HCT116 (cell line): Measurements from ENCODE around the gene STON2. TPM values are rescaled to one million over a fixed set of nuclear protein-coding genes. Genes with fewer than 3 reads are reported as not detected.

Experiments used
- ATAC-seq: fragments of 200-7000 bp; cut with Tn5 transposase; 2 replicates; pipeline ENCODE4 v1.9.1; 2020; ENCODE audit warnings: mild to moderate bottlenecking, moderate library complexity
- BruUV-seq: library from RNA; stranded (reverse); fragments of 400-500 nt; replicated peaks from 2 replicates; lab custom pipeline; 2021; lab: Mats Ljungman, UMichigan
- CTCF ChIA-PET: fragments of 300-600 bp; sonication (Branson Sonifier 250); formaldehyde crosslinking; loops from one replicate; lab custom pipeline; 2021; ENCODE audit warnings: antibody characterized with exemption; lab: Charles Lee
- POLR2A ChIA-PET: fragments of 300-600, 350-600 bp; sonication (Branson Sonifier 250); formaldehyde crosslinking; loops from one replicate; lab custom pipeline; 2021; ENCODE audit warnings: antibody characterized with exemption; lab: Charles Lee
- RAD21 ChIA-PET, 2 experiments: fragments of 300-600 bp; sonication (Branson Sonifier 250); formaldehyde crosslinking; loops; one replicate each; lab custom pipeline; 2023; ENCODE audit warnings: low total read pairs in 2 of 2; ENCODE audit not compliant: uncharacterized antibody in 2 of 2, unreplicated experiment in 2 of 2, low non-redundant PET in 1 of 2; lab: Charles Lee
- DNase-seq: peaks from one replicate; pipeline ENCODE4 v3.0.0-alpha.2; 2010; ENCODE audit warnings: low read depth, low spot score
- H2AFZ ChIP-seq: fragments of 200-600 bp; shearing (Covaris generic), sonication (generic); 2 replicates; pipeline ENCODE4 v1.6.1; 2017; ENCODE audit warnings: low read depth, mixed run types, mixed read lengths, antibody characterized with exemption, low read length; ENCODE audit not compliant: poor library complexity, severe bottlenecking
- H3K27ac ChIP-seq: 2 replicates; pipeline ENCODE4 v1.5.1; 2012; ENCODE audit warnings: low read depth, low read length
- H3K27me3 ChIP-seq: fragments of 200-600 bp; sonication (generic); 2 replicates; pipeline ENCODE4 v1.6.1; 2016; ENCODE audit warnings: mixed run types, low read length, mixed read lengths; ENCODE audit not compliant: insufficient read depth
- H3K36me3 ChIP-seq, 2 experiments: fragments of 200-500 bp in 1 of 2; fragments of 200-600 bp in 1 of 2; sonication (Bioruptor generic) in 1 of 2; sonication (generic) in 1 of 2; 2 replicates each; pipeline versions ENCODE4 v1.5.1 to v1.6.1; 2014 to 2016; ENCODE audit warnings: low read length in 2 of 2, inconsistent platforms in 1 of 2, mixed read lengths in 1 of 2, mixed run types in 1 of 2; ENCODE audit not compliant: insufficient read depth in 2 of 2, control insufficient read depth in 1 of 2
- H3K4me1 ChIP-seq, 2 experiments: fragments of 200-600 bp in 1 of 2; sonication (generic) in 1 of 2; 2 replicates each; pipeline versions ENCODE4 v1.5.1 to v1.6.1; 2012 to 2017; ENCODE audit warnings: low read length in 2 of 2, inconsistent platforms in 1 of 2, mild to moderate bottlenecking in 1 of 2, mixed read lengths in 1 of 2, mixed run types in 1 of 2, moderate library complexity in 1 of 2; ENCODE audit not compliant: insufficient read depth in 2 of 2, control insufficient read depth in 1 of 2
- H3K4me2 ChIP-seq: fragments of 200-600 bp; sonication (generic); 2 replicates; pipeline ENCODE4 v1.6.1; 2017; ENCODE audit warnings: mixed run types, low read length, mixed read lengths
- H3K4me3 ChIP-seq, 2 experiments: fragments of 200-600 bp in 1 of 2; sonication (generic) in 1 of 2; replicated peaks in 1 of 2; 2 replicates each; pipeline ENCODE4 v1.5.1; 2011 to 2016; ENCODE audit warnings: low read length in 2 of 2, control low read depth in 1 of 2, low read depth in 1 of 2, mild to moderate bottlenecking in 1 of 2, mixed read lengths in 1 of 2, mixed run types in 1 of 2
- H3K79me2 ChIP-seq: fragments of 200-600 bp; sonication (generic); 2 replicates; pipeline ENCODE4 v1.6.1; 2017; ENCODE audit warnings: mild to moderate bottlenecking, mixed run types, low read length, moderate library complexity, mixed read lengths; ENCODE audit not compliant: insufficient read depth
- H3K9ac ChIP-seq: fragments of 200-600 bp; sonication (generic); 2 replicates; pipeline ENCODE4 v1.6.1; 2016; ENCODE audit warnings: low read length, mixed read lengths
- H3K9me2 ChIP-seq: fragments of 200-600 bp; sonication (generic), shearing (Covaris generic); 2 replicates; pipeline ENCODE4 v1.6.1; 2017; ENCODE audit warnings: mixed run types, mild to moderate bottlenecking, moderate library complexity; ENCODE audit not compliant: insufficient read depth
- H3K9me3 ChIP-seq, 2 experiments: fragments of 200-500 bp in 1 of 2; fragments of 200-600 bp in 1 of 2; sonication (Bioruptor generic) in 1 of 2; sonication (generic) in 1 of 2; 2 replicates each; pipeline ENCODE4 v1.6.1; 2014 to 2017; ENCODE audit warnings: low read length in 2 of 2, mixed read lengths in 2 of 2, inconsistent platforms in 1 of 2, low read depth in 1 of 2, mild to moderate bottlenecking in 1 of 2, mixed run types in 1 of 2, moderate library complexity in 1 of 2; ENCODE audit not compliant: control insufficient read depth in 1 of 2, insufficient read depth in 1 of 2
- H4K20me1 ChIP-seq: fragments of 200-600 bp; sonication (generic), shearing (Covaris generic); 2 replicates; pipeline ENCODE4 v1.6.1; 2017; ENCODE audit warnings: mixed run types, mild to moderate bottlenecking, moderate library complexity; ENCODE audit not compliant: insufficient read depth
- CEBPB ChIP-seq: IDR thresholded peaks from 2 replicates; pipeline ENCODE4 v1.6.1; 2012; ENCODE audit warnings: low read depth
- EGR1 ChIP-seq: IDR thresholded peaks from 2 replicates; pipeline ENCODE4 v1.6.1; 2012; ENCODE audit warnings: low read depth
- RAD21 ChIP-seq: IDR thresholded peaks from 2 replicates; pipeline ENCODE4 v1.6.1; 2012; ENCODE audit warnings: low read depth, mild to moderate bottlenecking
- TCF7L2 ChIP-seq: IDR thresholded peaks from 2 replicates; pipeline ENCODE4 v1.7.0; 2011; ENCODE audit warnings: borderline replicate concordance, inconsistent platforms; ENCODE audit not compliant: insufficient read depth, insufficient read length; ENCODE audit errors: extremely low read depth
- ZFX ChIP-seq: fragments of 450-650 bp; IDR thresholded peaks from 2 replicates; pipeline ENCODE4 v1.6.1; 2017
- ZNF274 ChIP-seq: fragments of 200-500 bp; sonication (Bioruptor generic); IDR thresholded peaks from 2 replicates; pipeline ENCODE4 v1.6.1; 2014; ENCODE audit warnings: mild to moderate bottlenecking, low read depth, low read length, inconsistent platforms
- intact Hi-C: fragments of 100-400 bp; cut with micrococcal nuclease; formaldehyde crosslinking; loops from 2 replicates; pipeline ENCODE4 v1.10.0; 2022
- total RNA-seq: library from RNA; stranded (reverse); gene quantifications from one replicate; pipeline ENCODE4 v1.2.1, GENCODE V29; 2021; ENCODE audit not compliant: unreplicated experiment
- TF ChIP-seq, protein P1 (sequence below): IDR thresholded peaks from 2 replicates; pipeline ENCODE4 v1.6.1; 2012
- TF ChIP-seq, protein P2 (sequence below): IDR thresholded peaks from 2 replicates; pipeline ENCODE4 v1.6.1; 2011; ENCODE audit warnings: mild to moderate bottlenecking, low read length, moderate library complexity; ENCODE audit not compliant: insufficient replicate concordance; ENCODE audit errors: extremely low read depth
- TF ChIP-seq, protein P3 (sequence below), 3 experiments: fragments of 200-600 bp in 1 of 3; sonication (generic) in 1 of 3; IDR thresholded peaks in 2 of 3; conservative IDR thresholded peaks in 1 of 3; 2 replicates each; pipeline ENCODE4 v1.5.1; 2012 to 2017; ENCODE audit warnings: low read depth in 2 of 3, low read length in 2 of 3, antibody characterized with exemption in 1 of 3, borderline replicate concordance in 1 of 3, control low read depth in 1 of 3, mild to moderate bottlenecking in 1 of 3, mixed read lengths in 1 of 3, mixed run types in 1 of 3, moderate library complexity in 1 of 3; ENCODE audit not compliant: insufficient read depth in 1 of 3

The STON2 gene
- total RNA-seq, 1 experiment from 2014 or later = 4.1 TPM

DNA sequence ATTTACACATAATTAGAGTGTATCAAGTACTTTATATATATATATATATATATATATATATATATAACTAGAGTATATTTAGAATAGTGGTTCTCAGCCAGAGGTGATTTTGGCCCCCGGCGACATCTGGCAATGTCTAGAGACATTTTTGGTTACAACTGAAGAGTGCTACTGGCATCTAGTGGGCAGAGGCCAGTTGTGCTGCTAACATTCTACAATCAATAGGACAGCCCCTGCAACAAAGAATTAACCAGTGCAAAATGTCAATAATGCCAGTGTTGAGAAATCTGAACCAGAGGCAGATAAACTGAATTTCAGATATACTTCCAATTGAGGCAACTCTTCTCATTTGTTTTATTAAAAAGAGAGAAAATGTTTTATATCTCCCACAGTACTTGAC is 188.3 kb downstream of the STON2 start:
- DNase-seq (no peak), ATAC-seq (peak; percentile 77)
- ChIA-PET POLR2A (no interaction called here), RAD21 (no interaction called here), CTCF (interaction anchor here (0.9 kb wide), 1 partner anchor 251 kb away, joined by 3 read pairs; no protein-coding TSS in a partner anchor)
- no peak overlapping the region for H3K4me3 ChIP-seq
- no peak overlapping the region for H3K4me2 ChIP-seq
- BruUV-seq = no TSS peak
- TF ChIP-seq EGR1 (no peak), TCF7L2 (no peak), ZFX (no peak), ZNF274 (no peak), CEBPB (no peak), RAD21 (peak; percentile 47)
- TF ChIP-seq, protein P1, sequence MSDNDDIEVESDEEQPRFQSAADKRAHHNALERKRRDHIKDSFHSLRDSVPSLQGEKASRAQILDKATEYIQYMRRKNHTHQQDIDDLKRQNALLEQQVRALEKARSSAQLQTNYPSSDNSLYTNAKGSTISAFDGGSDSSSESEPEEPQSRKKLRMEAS = no peak
- TF ChIP-seq, protein P2, sequence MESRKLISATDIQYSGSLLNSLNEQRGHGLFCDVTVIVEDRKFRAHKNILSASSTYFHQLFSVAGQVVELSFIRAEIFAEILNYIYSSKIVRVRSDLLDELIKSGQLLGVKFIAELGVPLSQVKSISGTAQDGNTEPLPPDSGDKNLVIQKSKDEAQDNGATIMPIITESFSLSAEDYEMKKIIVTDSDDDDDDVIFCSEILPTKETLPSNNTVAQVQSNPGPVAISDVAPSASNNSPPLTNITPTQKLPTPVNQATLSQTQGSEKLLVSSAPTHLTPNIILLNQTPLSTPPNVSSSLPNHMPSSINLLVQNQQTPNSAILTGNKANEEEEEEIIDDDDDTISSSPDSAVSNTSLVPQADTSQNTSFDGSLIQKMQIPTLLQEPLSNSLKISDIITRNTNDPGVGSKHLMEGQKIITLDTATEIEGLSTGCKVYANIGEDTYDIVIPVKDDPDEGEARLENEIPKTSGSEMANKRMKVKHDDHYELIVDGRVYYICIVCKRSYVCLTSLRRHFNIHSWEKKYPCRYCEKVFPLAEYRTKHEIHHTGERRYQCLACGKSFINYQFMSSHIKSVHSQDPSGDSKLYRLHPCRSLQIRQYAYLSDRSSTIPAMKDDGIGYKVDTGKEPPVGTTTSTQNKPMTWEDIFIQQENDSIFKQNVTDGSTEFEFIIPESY = no peak
- TF ChIP-seq, protein P3, sequence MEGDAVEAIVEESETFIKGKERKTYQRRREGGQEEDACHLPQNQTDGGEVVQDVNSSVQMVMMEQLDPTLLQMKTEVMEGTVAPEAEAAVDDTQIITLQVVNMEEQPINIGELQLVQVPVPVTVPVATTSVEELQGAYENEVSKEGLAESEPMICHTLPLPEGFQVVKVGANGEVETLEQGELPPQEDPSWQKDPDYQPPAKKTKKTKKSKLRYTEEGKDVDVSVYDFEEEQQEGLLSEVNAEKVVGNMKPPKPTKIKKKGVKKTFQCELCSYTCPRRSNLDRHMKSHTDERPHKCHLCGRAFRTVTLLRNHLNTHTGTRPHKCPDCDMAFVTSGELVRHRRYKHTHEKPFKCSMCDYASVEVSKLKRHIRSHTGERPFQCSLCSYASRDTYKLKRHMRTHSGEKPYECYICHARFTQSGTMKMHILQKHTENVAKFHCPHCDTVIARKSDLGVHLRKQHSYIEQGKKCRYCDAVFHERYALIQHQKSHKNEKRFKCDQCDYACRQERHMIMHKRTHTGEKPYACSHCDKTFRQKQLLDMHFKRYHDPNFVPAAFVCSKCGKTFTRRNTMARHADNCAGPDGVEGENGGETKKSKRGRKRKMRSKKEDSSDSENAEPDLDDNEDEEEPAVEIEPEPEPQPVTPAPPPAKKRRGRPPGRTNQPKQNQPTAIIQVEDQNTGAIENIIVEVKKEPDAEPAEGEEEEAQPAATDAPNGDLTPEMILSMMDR (IDR thresholded peaks at IDR 0.05 in 2 of 3, conservative IDR thresholded peaks at IDR 0.05 in 1 of 3; ENCODE audit: borderline replicate concordance in 1 of 3, insufficient read depth in 1 of 3, low read depth in 2 of 3, low read length in 2 of 3) = peak; percentile 13 to 49 (median 47); a peak in 4 of 6 replicates
- H3K79me2 ChIP-seq = peaks cover 83% of the 10 kb centered on the region
- no peaks in the 10 kb centered on the region for H3K4me1 ChIP-seq
- no peaks in the 10 kb centered on the region for H4K20me1 ChIP-seq
- no peak overlapping the region for H2AFZ ChIP-seq
- no peak overlapping the region for H3K9ac ChIP-seq
- H3K36me3 ChIP-seq = peaks cover 8 to 13% of the 10 kb centered on the region in 2 experiments; a peak in 3 of 4 replicates
- no peaks in the 10 kb centered on the region for H3K9me3 ChIP-seq
- intact Hi-C loops = loop anchor here (2.0 kb wide), 1 partner anchor 215 kb away; no protein-coding TSS in a partner anchor
- no peaks in the 10 kb centered on the region for H3K9me2 ChIP-seq
- H3K27me3 ChIP-seq = no peaks in the 10 kb centered on the region
- H3K27ac ChIP-seq = no peak overlapping the region

Other genes with a start within 250 kb of the STON2 start
- 39.7 TPM for gene GTF2A1, start 179.4 kb downstream of the STON2 start, total RNA-seq
- 41.4 TPM for gene SEL1L, start 133.5 kb upstream of the STON2 start, total RNA-seq